ENCODE data around the gene MYH11.
"Not testable (repeated sequence)": the region's sequence is repeated elsewhere in the genome, so short reads cannot be mapped to it uniquely, and the experiment has no call there.

The MYH11 gene

GRCh38 chr16:15705064-15705565 is 151.7 kb downstream of the MYH11 start:
- no peak for DNase-seq

GRCh38 chr16:15704545-15704987 is 152.3 kb downstream of the MYH11 start:
- DNase-seq, result peak; percentile 35 to 70 (median 56)

- DNase-seq, result no peak
Measured at GRCh38 chr16:15703029-15703736, 153.6 kb downstream of the MYH11 start.

- no peak for DNase-seq
Measured at GRCh38 chr16:15701975-15702970, 154.6 kb downstream of the MYH11 start.

GRCh38 chr16:15701367-15701766 is 155.5 kb downstream of the MYH11 start:
- DNase-seq, result no peak

GRCh38 chr16:15699819-15700218 is 157.0 kb downstream of the MYH11 start:
- DNase-seq, result no peak

- no peak for DNase-seq
Measured at GRCh38 chr16:15694499-15694898, 162.3 kb downstream of the MYH11 start.

- not testable (repeated sequence) for DNase-seq
Measured at GRCh38 chr16:15692508-15692907, 164.3 kb downstream of the MYH11 start.

- no peak for DNase-seq
Measured at GRCh38 chr16:15691046-15691445, 165.8 kb downstream of the MYH11 start.

- no peak for DNase-seq
Measured at GRCh38 chr16:15690296-15690695, 166.5 kb downstream of the MYH11 start.

GRCh38 chr16:15689290-15689689 is 167.5 kb downstream of the MYH11 start:
- no peak for DNase-seq

GRCh38 chr16:15686287-15686686 is 170.5 kb downstream of the MYH11 start:
- DNase-seq, result no peak

- DNase-seq, result peak in 3 of 5 experiments; percentile 11 to 63 (median 43)
Measured at GRCh38 chr16:15682105-15682570, 174.7 kb downstream of the MYH11 start.

- DNase-seq, result no peak
Measured at GRCh38 chr16:15677447-15677846, 179.4 kb downstream of the MYH11 start.

GRCh38 chr16:15676506-15676905 is 180.3 kb downstream of the MYH11 start:
- DNase-seq, result no peak

- DNase-seq, result no peak
Measured at GRCh38 chr16:15674571-15674970, 182.3 kb downstream of the MYH11 start.

- peak; percentile 26 to 90 (median 73) for DNase-seq
Measured at GRCh38 chr16:15672514-15673167, 184.2 kb downstream of the MYH11 start.

- not testable (repeated sequence) for DNase-seq
Measured at GRCh38 chr16:15672127-15672513, 184.7 kb downstream of the MYH11 start.

- DNase-seq, result no peak
Measured at GRCh38 chr16:15671530-15672117, 185.2 kb downstream of the MYH11 start.

- DNase-seq, result no peak
Measured at GRCh38 chr16:15667091-15667742, 189.6 kb downstream of the MYH11 start.

GRCh38 chr16:15665107-15665506 is 191.7 kb downstream of the MYH11 start:
- no peak for DNase-seq

- DNase-seq, result no peak
Measured at GRCh38 chr16:15660203-15660601, 196.6 kb downstream of the MYH11 start.
